Posterior cingulate gyrus (tissue), 11 donors: Measurements from ENCODE around the gene SIGLEC7.

Experiments
- DNase-seq, 10 donors: peaks; one replicate each; pipeline versions ENCODE4 v3.0.0 to v3.0.0-alpha.2; 2020 to 2021; ENCODE audit warnings: mixed read lengths in 3 of 10
- intact Hi-C: fragments of 100-400 bp; cut with DNase I; formaldehyde crosslinking; loops from one replicate; pipeline ENCODE4 v1.15.1; 2023

Gene SIGLEC7

GRCh38 chr19:51161867-51162496 is 19.9 kb downstream of the SIGLEC7 start:
- intact Hi-C loops = no loop called here
- no peak for DNase-seq

GRCh38 chr19:51163257-51163656 is 21.2 kb downstream of the SIGLEC7 start:
- intact Hi-C loops = no loop called here
- no peak for DNase-seq

- intact Hi-C loops = no loop called here
- DNase-seq = no peak
Measured at GRCh38 chr19:51164215-51164614, 22.1 kb downstream of the SIGLEC7 start.

- intact Hi-C loops = no loop called here
- peak in 3 of 10 donors; percentile 10 to 82 (median 23) for DNase-seq
Measured at GRCh38 chr19:51166846-51167490, 24.9 kb downstream of the SIGLEC7 start.

GRCh38 chr19:51168564-51169282 is 26.6 kb downstream of the SIGLEC7 start:
- intact Hi-C loops = loop anchor here (1.0 kb wide), 1 partner anchor 147 kb away; no protein-coding TSS in a partner anchor
- no peak for DNase-seq

GRCh38 chr19:51169283-51169918 is 27.3 kb downstream of the SIGLEC7 start:
- intact Hi-C loops = loop anchor here (1.0 kb wide), 1 partner anchor 148 kb away; no protein-coding TSS in a partner anchor
- peak; percentile 50 to 96 (median 76) for DNase-seq

- intact Hi-C loops = no loop called here
- no peak for DNase-seq
Measured at GRCh38 chr19:51172223-51172622, 30.1 kb downstream of the SIGLEC7 start.

GRCh38 chr19:51173681-51174080 is 31.6 kb downstream of the SIGLEC7 start:
- no peak for DNase-seq
- intact Hi-C loops = no loop called here

GRCh38 chr19:51179256-51179655 is 37.2 kb downstream of the SIGLEC7 start:
- intact Hi-C loops = no loop called here
- DNase-seq = no peak

GRCh38 chr19:51181377-51181912 is 39.3 kb downstream of the SIGLEC7 start:
- intact Hi-C loops = no loop called here
- peak in 2 of 10 donors; percentile 70 to 75 for DNase-seq

- intact Hi-C loops = no loop called here
- DNase-seq = peak in 4 of 10 donors; percentile 34 to 90 (median 56)
Measured at GRCh38 chr19:51181913-51182419, 39.9 kb downstream of the SIGLEC7 start.

- peak in 1 of 10 donors; percentile 38 for DNase-seq
- intact Hi-C loops = no loop called here
Measured at GRCh38 chr19:51183629-51184028, 41.5 kb downstream of the SIGLEC7 start.

GRCh38 chr19:51185069-51185867 is 43.2 kb downstream of the SIGLEC7 start:
- intact Hi-C loops = no loop called here
- peak in 1 of 10 donors; percentile 73 for DNase-seq

GRCh38 chr19:51185868-51186215 is 43.7 kb downstream of the SIGLEC7 start:
- intact Hi-C loops = no loop called here
- DNase-seq = peak in 1 of 10 donors; percentile 62

- DNase-seq = no peak
- intact Hi-C loops = no loop called here
Measured at GRCh38 chr19:51186323-51186722, 44.2 kb downstream of the SIGLEC7 start.

- intact Hi-C loops = no loop called here
- peak in 2 of 10 donors; percentile 13 to 72 for DNase-seq
Measured at GRCh38 chr19:51187395-51188226, 45.5 kb downstream of the SIGLEC7 start.

GRCh38 chr19:51188227-51188559 is 46.1 kb downstream of the SIGLEC7 start:
- intact Hi-C loops = no loop called here
- DNase-seq = no peak

- intact Hi-C loops = no loop called here
- no peak for DNase-seq
Measured at GRCh38 chr19:51192689-51193088, 50.6 kb downstream of the SIGLEC7 start.
